Measurements from ENCODE around the gene SLC24A1. TPM values are rescaled to one million over a fixed set of nuclear protein-coding genes. Genes with fewer than 3 reads are reported as not detected.
"Not testable (repeated sequence)": the region's sequence is repeated elsewhere in the genome, so short reads cannot be mapped to it uniquely, and the experiment has no call there.

Gene SLC24A1
- polyA plus RNA-seq, 1 experiment, result 5.5 TPM

DNA sequence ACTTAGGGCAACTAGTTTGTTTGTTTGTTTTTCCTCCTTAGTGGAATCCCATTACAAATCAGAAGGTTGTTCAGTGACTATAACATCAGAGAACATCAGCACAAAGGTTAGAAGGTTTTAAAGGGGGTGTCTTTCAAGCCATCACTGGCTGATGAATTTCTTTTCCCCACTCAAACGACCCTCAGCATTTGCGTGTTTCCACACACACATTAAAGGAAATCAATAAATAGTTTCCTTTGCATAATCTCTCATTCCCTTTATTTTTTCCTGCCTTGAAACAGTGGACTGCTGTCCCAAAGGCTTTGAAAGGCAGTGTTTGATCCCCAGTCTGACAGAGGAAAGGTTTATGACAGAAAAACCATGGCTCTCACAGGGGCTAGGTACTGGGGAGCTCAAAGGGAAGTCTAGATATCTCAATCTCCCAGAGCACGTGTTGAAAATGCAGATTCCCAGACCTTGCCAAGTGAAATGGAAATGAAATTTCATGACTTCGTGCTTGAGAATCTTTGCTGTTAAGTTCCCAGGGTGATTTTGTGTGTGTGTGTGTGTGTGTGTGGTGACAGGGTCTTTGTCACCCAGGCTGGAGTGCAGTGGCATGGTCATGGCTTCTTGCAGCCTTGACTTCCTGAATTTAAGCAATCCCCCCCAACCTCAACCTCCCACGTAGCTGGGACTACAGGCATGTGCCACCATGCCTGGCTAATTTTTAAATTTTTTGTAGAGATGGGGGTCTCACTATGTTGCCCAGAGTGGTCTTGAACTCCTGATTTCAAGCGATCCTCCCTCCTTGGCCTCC is 8.6 kb upstream of the SLC24A1 start:
- no peak for DNase-seq (ENCODE audit: low read depth, low spot score)
- H3K27ac ChIP-seq (ENCODE audit: low read depth, low read length), result no peak overlapping the region
- ChIA-PET CTCF (interaction anchor here (1.1 kb wide), 1 partner anchor 25 kb away, joined by 3 read pairs; no protein-coding TSS in a partner anchor), POLR2A (no interaction called here)
- no peak for TF ChIP-seq CTCF (IDR thresholded peaks at IDR 0.05; ENCODE audit: low read depth, low read length)
- H3K9me3 ChIP-seq (ENCODE audit: control insufficient read depth, insufficient read depth, low read length), result no peaks in the 10 kb centered on the region
- H3K4me3 ChIP-seq (ENCODE audit: low read depth, low read length), result no peak overlapping the region
- no peaks in the 10 kb centered on the region for H3K27me3 ChIP-seq (ENCODE audit: control insufficient read depth, insufficient read depth, low read length)

DNA sequence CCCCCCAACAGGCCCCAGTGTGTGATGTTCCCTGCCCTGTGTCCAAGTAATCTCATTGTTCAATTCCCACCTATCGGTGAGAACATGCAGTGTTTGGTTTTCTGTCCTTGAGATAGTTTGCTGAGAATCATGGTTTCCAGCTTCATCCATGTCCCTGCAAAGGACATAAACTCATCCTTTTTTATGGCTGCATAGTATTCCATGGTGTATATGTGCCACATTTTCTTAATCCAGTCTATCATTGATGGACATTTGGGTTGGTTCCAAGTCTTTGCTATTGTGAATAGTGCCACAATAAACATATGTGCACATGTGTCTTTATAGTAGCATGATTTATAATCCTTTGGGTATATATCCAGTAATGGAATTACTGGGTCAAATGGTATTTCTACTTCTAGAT is 5.9 kb upstream of the SLC24A1 start:
- H3K27ac ChIP-seq (ENCODE audit: low read depth, low read length); H3K4me3 ChIP-seq (ENCODE audit: low read depth, low read length); DNase-seq (ENCODE audit: low read depth, low spot score); H3K9me3 ChIP-seq (ENCODE audit: control insufficient read depth, insufficient read depth, low read length); CTCF ChIA-PET; H3K27me3 ChIP-seq (ENCODE audit: control insufficient read depth, insufficient read depth, low read length); POLR2A ChIA-PET: not testable (repeated sequence)

DNA sequence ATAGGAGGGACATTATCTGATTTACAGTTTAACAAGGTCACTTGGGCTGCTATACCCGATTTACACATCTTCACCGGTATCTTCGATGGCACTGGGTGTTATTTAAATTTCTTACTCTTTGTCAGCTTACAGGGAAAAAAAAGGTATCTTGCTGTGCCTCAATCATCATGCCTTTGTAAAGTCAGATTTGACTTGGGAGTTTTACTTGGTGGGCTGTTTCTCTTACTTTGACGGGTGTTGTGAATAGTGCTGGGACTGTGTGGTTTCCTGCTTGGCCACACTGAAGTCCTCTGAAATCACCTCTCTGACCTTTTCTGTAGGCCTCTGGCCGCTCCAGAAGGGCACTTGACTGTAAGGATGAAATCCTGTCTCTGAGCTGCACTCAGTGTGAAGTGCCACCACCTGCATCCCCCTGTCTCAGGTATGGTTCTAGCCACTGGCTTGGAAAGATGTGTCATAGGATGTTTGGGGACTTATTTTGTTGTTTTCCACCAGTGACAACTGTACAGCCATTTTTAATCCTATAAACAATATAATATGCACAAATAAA is 3.1 kb upstream of the SLC24A1 start:
- no peak for TF ChIP-seq CTCF (IDR thresholded peaks at IDR 0.05; ENCODE audit: low read depth, low read length)
- no peak overlapping the region for H3K4me3 ChIP-seq (ENCODE audit: low read depth, low read length)
- ChIA-PET CTCF (interaction anchor here (1.5 kb wide), 1 partner anchor 8 kb away, joined by 5 read pairs; the partner anchor contains the start of gene INTS14), POLR2A (interaction anchor here (1.3 kb wide), 1 partner anchor 8 kb away, joined by 5 read pairs; the partner anchor contains the start of gene INTS14)
- no peaks in the 10 kb centered on the region for H3K27me3 ChIP-seq (ENCODE audit: control insufficient read depth, insufficient read depth, low read length)
- H3K27ac ChIP-seq (ENCODE audit: low read depth, low read length), result no peak overlapping the region
- no peak for DNase-seq (ENCODE audit: low read depth, low spot score)
- H3K9me3 ChIP-seq (ENCODE audit: control insufficient read depth, insufficient read depth, low read length), result no peaks in the 10 kb centered on the region

- DNase-seq (ENCODE audit: low read depth, low spot score), result no peak
- TF ChIP-seq CTCF (IDR thresholded peaks at IDR 0.05; ENCODE audit: low read depth, low read length), result no peak
- ChIA-PET CTCF (interaction anchor here (1.1 to 1.5 kb wide), 2 partner anchors 9 to 19 kb away, joined by 3 to 5 read pairs; partner anchors contain the start of gene INTS14), POLR2A (interaction anchor here (0.7 to 1.3 kb wide), 2 partner anchors 9 to 172 kb away, joined by 3 to 5 read pairs; partner anchors contain the start of gene INTS14)
- no peaks in the 10 kb centered on the region for H3K9me3 ChIP-seq (ENCODE audit: control insufficient read depth, insufficient read depth, low read length)
- H3K4me3 ChIP-seq (ENCODE audit: low read depth, low read length), result no peak overlapping the region
- H3K27ac ChIP-seq (ENCODE audit: low read depth, low read length), result no peak overlapping the region
- H3K27me3 ChIP-seq (ENCODE audit: control insufficient read depth, insufficient read depth, low read length), result no peaks in the 10 kb centered on the region
Observed at GRCh38 chr15:65619626-65620290, 2.0 kb upstream of the SLC24A1 start.

GRCh38 chr15:65620833-65621232 is 905 bp upstream of the SLC24A1 start:
- no peak for DNase-seq (ENCODE audit: low read depth, low spot score)
- Histone ChIP-seq H3K27me3 (ENCODE audit: control insufficient read depth, insufficient read depth, low read length) (no peaks in the 10 kb centered on the region), H3K27ac (ENCODE audit: low read depth, low read length) (no peak overlapping the region), H3K9me3 (ENCODE audit: control insufficient read depth, insufficient read depth, low read length) (no peaks in the 10 kb centered on the region), H3K4me3 (ENCODE audit: low read depth, low read length) (no peak overlapping the region)
- ChIA-PET CTCF (no interaction called here), POLR2A (no interaction called here)
- TF ChIP-seq CTCF (IDR thresholded peaks at IDR 0.05; ENCODE audit: low read depth, low read length), result no peak
